Measurements from ENCODE around the gene CFAP119.

DNA sequence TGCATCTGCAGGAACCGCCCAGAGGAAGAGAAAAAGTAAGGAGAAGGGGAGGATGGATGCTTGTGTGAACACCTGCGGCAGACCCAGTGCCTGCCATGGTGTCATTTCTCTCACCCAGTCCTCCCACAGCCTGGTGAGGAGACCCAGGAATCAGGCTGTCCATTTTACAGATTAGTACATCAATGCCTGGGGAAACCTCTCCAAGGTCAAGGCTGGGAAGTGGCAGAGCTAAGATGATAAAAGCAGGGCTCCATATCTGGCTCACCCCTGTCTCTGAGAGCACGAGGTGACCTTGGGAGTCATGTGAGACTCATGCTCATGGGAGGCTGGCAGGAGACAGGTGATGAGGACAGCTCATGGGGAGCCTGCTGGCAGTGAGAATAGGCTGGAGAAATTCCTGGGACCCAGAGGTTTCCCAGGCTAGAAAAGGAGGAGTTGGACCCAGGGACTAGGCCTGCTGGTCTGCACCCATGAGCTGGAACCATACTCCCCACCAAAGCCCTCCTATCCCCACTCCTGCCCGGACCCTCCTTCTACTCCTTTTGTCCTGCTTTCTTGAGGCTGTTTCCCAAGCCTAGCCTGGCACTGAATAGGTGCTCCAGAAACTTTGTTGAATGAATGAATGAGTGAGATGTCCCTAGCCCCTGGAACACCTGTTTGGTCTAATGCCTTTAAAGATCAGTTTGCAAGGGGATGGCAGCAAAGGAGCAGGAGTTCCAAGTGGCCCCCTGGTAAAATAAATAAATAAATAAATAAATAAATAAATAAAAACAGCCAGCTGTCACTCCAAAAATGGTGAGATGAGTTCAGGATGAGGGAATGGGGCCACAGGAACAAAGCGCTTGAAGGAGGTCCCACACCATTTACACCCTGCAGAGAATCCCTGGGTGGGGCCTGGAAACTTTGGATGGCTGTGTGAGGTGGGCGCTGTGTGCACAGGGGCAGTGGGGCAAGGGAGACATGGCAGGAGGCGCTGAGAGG, 23.6 kb upstream of the CFAP119 start:
- TF ChIP-seq, protein P1, sequence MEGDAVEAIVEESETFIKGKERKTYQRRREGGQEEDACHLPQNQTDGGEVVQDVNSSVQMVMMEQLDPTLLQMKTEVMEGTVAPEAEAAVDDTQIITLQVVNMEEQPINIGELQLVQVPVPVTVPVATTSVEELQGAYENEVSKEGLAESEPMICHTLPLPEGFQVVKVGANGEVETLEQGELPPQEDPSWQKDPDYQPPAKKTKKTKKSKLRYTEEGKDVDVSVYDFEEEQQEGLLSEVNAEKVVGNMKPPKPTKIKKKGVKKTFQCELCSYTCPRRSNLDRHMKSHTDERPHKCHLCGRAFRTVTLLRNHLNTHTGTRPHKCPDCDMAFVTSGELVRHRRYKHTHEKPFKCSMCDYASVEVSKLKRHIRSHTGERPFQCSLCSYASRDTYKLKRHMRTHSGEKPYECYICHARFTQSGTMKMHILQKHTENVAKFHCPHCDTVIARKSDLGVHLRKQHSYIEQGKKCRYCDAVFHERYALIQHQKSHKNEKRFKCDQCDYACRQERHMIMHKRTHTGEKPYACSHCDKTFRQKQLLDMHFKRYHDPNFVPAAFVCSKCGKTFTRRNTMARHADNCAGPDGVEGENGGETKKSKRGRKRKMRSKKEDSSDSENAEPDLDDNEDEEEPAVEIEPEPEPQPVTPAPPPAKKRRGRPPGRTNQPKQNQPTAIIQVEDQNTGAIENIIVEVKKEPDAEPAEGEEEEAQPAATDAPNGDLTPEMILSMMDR (IDR thresholded peaks at IDR 0.05) = no peak
- TF ChIP-seq POLR2A (IDR thresholded peaks at IDR 0.05) (no peak), EP300 (IDR thresholded peaks at IDR 0.05) (no peak)

Measured in tibial nerve (tissue), 4 donors.